ENCODE measurements around the gene SNX17. TPM values are rescaled to one million over a fixed set of nuclear protein-coding genes. Genes with fewer than 3 reads are reported as not detected.
"Not testable (repeated sequence)": the region's sequence is repeated elsewhere in the genome, so short reads cannot be mapped to it uniquely, and the experiment has no call there.

Gene SNX17
- total and polyA plus RNA-seq, 7 donors, result 70.5 to 102 (median 92.4) TPM

- H3K4me3 ChIP-seq, result no peak overlapping the region
- DNase-seq, result no peak
- WGBS, 2 donors, result 97% methylated on average over 3 of the region's 3 CpGs
- H3K9me3 ChIP-seq, result no peaks in the 10 kb centered on the region
- TF ChIP-seq EP300 (IDR thresholded peaks at IDR 0.05) (no peak), POLR2AphosphoS5 (IDR thresholded peaks at IDR 0.05) (no peak), POLR2A (IDR thresholded peaks at IDR 0.05) (no peak)
- TF ChIP-seq, protein P1, sequence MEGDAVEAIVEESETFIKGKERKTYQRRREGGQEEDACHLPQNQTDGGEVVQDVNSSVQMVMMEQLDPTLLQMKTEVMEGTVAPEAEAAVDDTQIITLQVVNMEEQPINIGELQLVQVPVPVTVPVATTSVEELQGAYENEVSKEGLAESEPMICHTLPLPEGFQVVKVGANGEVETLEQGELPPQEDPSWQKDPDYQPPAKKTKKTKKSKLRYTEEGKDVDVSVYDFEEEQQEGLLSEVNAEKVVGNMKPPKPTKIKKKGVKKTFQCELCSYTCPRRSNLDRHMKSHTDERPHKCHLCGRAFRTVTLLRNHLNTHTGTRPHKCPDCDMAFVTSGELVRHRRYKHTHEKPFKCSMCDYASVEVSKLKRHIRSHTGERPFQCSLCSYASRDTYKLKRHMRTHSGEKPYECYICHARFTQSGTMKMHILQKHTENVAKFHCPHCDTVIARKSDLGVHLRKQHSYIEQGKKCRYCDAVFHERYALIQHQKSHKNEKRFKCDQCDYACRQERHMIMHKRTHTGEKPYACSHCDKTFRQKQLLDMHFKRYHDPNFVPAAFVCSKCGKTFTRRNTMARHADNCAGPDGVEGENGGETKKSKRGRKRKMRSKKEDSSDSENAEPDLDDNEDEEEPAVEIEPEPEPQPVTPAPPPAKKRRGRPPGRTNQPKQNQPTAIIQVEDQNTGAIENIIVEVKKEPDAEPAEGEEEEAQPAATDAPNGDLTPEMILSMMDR (IDR thresholded peaks at IDR 0.05), result no peak
- intact Hi-C loops (cut with DNase I), result no loop called here
- H3K36me3 ChIP-seq, result no peaks in the 10 kb centered on the region
- peaks cover 0 to 6% (median 3%) of the 10 kb centered on the region in 4 donors for H3K4me1 ChIP-seq
- H3K27ac ChIP-seq, result no peak overlapping the region
- no peaks in the 10 kb centered on the region for H3K27me3 ChIP-seq
These were observed 52.5 kb downstream of the SNX17 start for GRCh38 chr2:27422958-27423357.

DNA sequence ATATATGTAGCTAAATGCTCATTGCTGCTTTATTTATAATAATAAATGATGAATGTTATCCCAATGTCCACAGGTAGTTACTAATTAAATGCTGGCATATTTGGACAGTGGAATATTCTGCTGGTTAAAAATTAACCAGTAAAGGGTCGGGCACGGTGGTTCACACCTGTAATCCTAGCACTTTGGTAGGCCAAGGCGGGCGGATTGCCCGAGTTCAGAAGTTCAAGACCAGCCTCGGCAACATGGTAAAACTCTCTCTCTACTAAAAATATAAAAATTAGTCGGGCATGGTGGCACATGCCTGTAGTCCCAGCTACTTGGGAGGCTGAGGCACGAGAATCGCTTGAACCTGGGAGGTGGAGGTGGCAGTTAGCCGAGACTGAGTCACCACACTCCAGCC, 54.6 kb downstream of the SNX17 start:
- H3K36me3 ChIP-seq; H3K4me3 ChIP-seq; DNase-seq; H3K9me3 ChIP-seq; H3K27me3 ChIP-seq; intact Hi-C loops (cut with DNase I); H3K27ac ChIP-seq: not testable (repeated sequence)
- peaks cover 0 to 15% (median 11%) of the 10 kb centered on the region in 4 donors for H3K4me1 ChIP-seq
- 50 to 83% methylated on average over 10 of the region's 10 CpGs for WGBS, 2 donors

Other genes starting within 250 kb of the SNX17 start
- not detected for gene ABHD1, start 246.8 kb upstream of the SNX17 start, total RNA-seq
- gene ABHD1, start 246.8 kb upstream of the SNX17 start, polyA plus RNA-seq, result under 1 TPM in 1 of 3 donors, not detected in 2; 0.15 TPM
- gene PREB, start 236.0 kb upstream of the SNX17 start, total RNA-seq, result 10 to 100 TPM; 47.6 to 58.5 (median 51.6) TPM
- 10 to 100 TPM; 28.2 to 50.1 (median 41.8) TPM for gene PREB, start 236.0 kb upstream of the SNX17 start, polyA plus RNA-seq
- not detected for gene PRR30, start 231.2 kb upstream of the SNX17 start, total RNA-seq
- not detected for gene PRR30, start 231.2 kb upstream of the SNX17 start, polyA plus RNA-seq
- gene TCF23, start 221.6 kb upstream of the SNX17 start, total RNA-seq, result not detected
- gene TCF23, start 221.6 kb upstream of the SNX17 start, polyA plus RNA-seq, result under 1 TPM in 1 of 3 donors, not detected in 2; 0.03 TPM
- gene ATRAID, start 158.6 kb upstream of the SNX17 start, total RNA-seq, result 100 to 1,000 TPM; 128 to 226 (median 159) TPM
- gene ATRAID, start 158.6 kb upstream of the SNX17 start, polyA plus RNA-seq, result 10 to 100 TPM; 58.5 to 99.7 (median 73.9) TPM
- 10 to 100 TPM in 3 of 4 donors, 1 to 10 TPM in 1; 7.2 to 15.5 (median 12.9) TPM for gene SLC5A6, start 158.3 kb upstream of the SNX17 start, total RNA-seq
- 10 to 100 TPM in 1 of 3 donors, 1 to 10 TPM in 2; 2.4 to 26.7 (median 3.5) TPM for gene SLC5A6, start 158.3 kb upstream of the SNX17 start, polyA plus RNA-seq
- 10 to 100 TPM in 3 of 4 donors, 1 to 10 TPM in 1; 9.1 to 25.2 (median 17.1) TPM for gene CAD, start 153.2 kb upstream of the SNX17 start, total RNA-seq
- gene CAD, start 153.2 kb upstream of the SNX17 start, polyA plus RNA-seq, result 10 to 100 TPM in 1 of 3 donors, 1 to 10 TPM in 2; 1.8 to 27.4 (median 3.0) TPM
- 1 to 10 TPM in 1 of 4 donors, under 1 TPM in 2, not detected in 1; 0.28 to 1.1 (median 0.68) TPM for gene SLC30A3, start 107.6 kb upstream of the SNX17 start, total RNA-seq
- gene SLC30A3, start 107.6 kb upstream of the SNX17 start, polyA plus RNA-seq, result under 1 TPM in 2 of 3 donors, not detected in 1; 0.10 to 0.60 TPM
- 1 to 10 TPM in 1 of 4 donors, under 1 TPM in 1, not detected in 2; 0.71 to 1.7 TPM for gene DNAJC5G, start 95.2 kb upstream of the SNX17 start, total RNA-seq
- gene DNAJC5G, start 95.2 kb upstream of the SNX17 start, polyA plus RNA-seq, result not detected
- under 1 TPM in 1 of 4 donors, not detected in 3; 0.41 TPM for gene TRIM54, start 88.2 kb upstream of the SNX17 start, total RNA-seq
- gene TRIM54, start 88.2 kb upstream of the SNX17 start, polyA plus RNA-seq, result under 1 TPM in 2 of 3 donors, not detected in 1; 0.16 to 0.46 TPM
- gene UCN, start 62.2 kb upstream of the SNX17 start, total RNA-seq, result 1 to 10 TPM in 3 of 4 donors, under 1 TPM in 1; 0.71 to 6.5 (median 2.8) TPM
- under 1 TPM in 1 of 3 donors, not detected in 2; 0.89 TPM for gene UCN, start 62.2 kb upstream of the SNX17 start, polyA plus RNA-seq
- 10 to 100 TPM; 48.1 to 68.6 (median 61.1) TPM for gene MPV17, start 47.5 kb upstream of the SNX17 start, total RNA-seq
- 10 to 100 TPM; 22.2 to 61.8 (median 28.7) TPM for gene MPV17, start 47.5 kb upstream of the SNX17 start, polyA plus RNA-seq
- 10 to 100 TPM; 23.3 to 46.5 (median 28.9) TPM for gene GTF3C2, start 13.9 kb upstream of the SNX17 start, total RNA-seq
- 10 to 100 TPM; 28.8 to 33.4 (median 31.9) TPM for gene GTF3C2, start 13.9 kb upstream of the SNX17 start, polyA plus RNA-seq
- gene EIF2B4, start 278 bp upstream of the SNX17 start, total RNA-seq, result 10 to 100 TPM; 41.5 to 64.2 (median 54.8) TPM
- 10 to 100 TPM; 26.4 to 31.4 (median 28.0) TPM for gene EIF2B4, start 278 bp upstream of the SNX17 start, polyA plus RNA-seq
- gene ZNF513, start 10.1 kb downstream of the SNX17 start, total RNA-seq, result 1 to 10 TPM; 5.0 to 8.7 (median 7.2) TPM
- 10 to 100 TPM; 15.7 to 27.5 (median 20.4) TPM for gene ZNF513, start 10.1 kb downstream of the SNX17 start, polyA plus RNA-seq
- gene PPM1G, start 39.0 kb downstream of the SNX17 start, total RNA-seq, result 10 to 100 TPM; 40.8 to 48.3 (median 44.5) TPM
- gene PPM1G, start 39.0 kb downstream of the SNX17 start, polyA plus RNA-seq, result 10 to 100 TPM; 42.0 to 93.4 (median 47.4) TPM
- gene NRBP1, start 58.0 kb downstream of the SNX17 start, total RNA-seq, result 10 to 100 TPM; 78.5 to 93.5 (median 86.4) TPM
- gene NRBP1, start 58.0 kb downstream of the SNX17 start, polyA plus RNA-seq, result 10 to 100 TPM; 60.8 to 72.8 (median 72.7) TPM
- under 1 TPM in 1 of 4 donors, not detected in 3; 0.54 TPM for gene KRTCAP3, start 71.8 kb downstream of the SNX17 start, total RNA-seq
- 10 to 100 TPM; 33.0 to 93.5 (median 46.5) TPM for gene KRTCAP3, start 71.8 kb downstream of the SNX17 start, polyA plus RNA-seq
- gene IFT172, start 119.1 kb downstream of the SNX17 start, total RNA-seq, result 10 to 100 TPM; 25.7 to 37.7 (median 33.9) TPM
- 100 to 1,000 TPM in 2 of 3 donors, 10 to 100 TPM in 1; 82.3 to 139 (median 123) TPM for gene IFT172, start 119.1 kb downstream of the SNX17 start, polyA plus RNA-seq
- gene FNDC4, start 124.6 kb downstream of the SNX17 start, total RNA-seq, result 1 to 10 TPM; 6.1 to 6.8 (median 6.6) TPM
- 1 to 10 TPM in 2 of 3 donors, under 1 TPM in 1; 0.69 to 4.9 (median 4.8) TPM for gene FNDC4, start 124.6 kb downstream of the SNX17 start, polyA plus RNA-seq
- 1 to 10 TPM in 1 of 4 donors, not detected in 3; 1.1 TPM for gene GCKR, start 126.2 kb downstream of the SNX17 start, total RNA-seq
- gene GCKR, start 126.2 kb downstream of the SNX17 start, polyA plus RNA-seq, result under 1 TPM in 1 of 3 donors, not detected in 2; 0.32 TPM
- gene ZNF512, start 212.4 kb downstream of the SNX17 start, total RNA-seq, result 10 to 100 TPM; 30.7 to 44.3 (median 39.4) TPM
- gene ZNF512, start 212.4 kb downstream of the SNX17 start, polyA plus RNA-seq, result 10 to 100 TPM in 1 of 3 donors, 1 to 10 TPM in 2; 3.9 to 13.8 (median 6.6) TPM